Adrenal gland (tissue), 12 donors: ENCODE data around the gene SLC47A1. TPM values are rescaled to one million over a fixed set of nuclear protein-coding genes. Genes with fewer than 3 reads are reported as not detected.
A peak's percentile ranks its signal among the peaks of the same experiment; 100 is the strongest.

ENCODE experiments used
- DNase-seq, 7 donors: peaks; one replicate each; pipeline ENCODE4 v3.0.0-alpha.2; 2019 to 2020
- H3K27ac ChIP-seq, 5 donors: fragments of 200-600 bp; sonication (generic) in 4 of 5; 1 replicate in 3 of 5; 2 replicates in 2 of 5; pipeline versions ENCODE4 v1.5.1 to v1.8.0; 2016 to 2020; ENCODE audit warnings: mild to moderate bottlenecking in 1 of 5
- H3K27me3 ChIP-seq: fragments of 200-600 bp; 2 replicates; pipeline ENCODE4 v1.8.0; 2021
- H3K36me3 ChIP-seq, 2 donors: fragments of 200-600 bp; replicated peaks in 1 of 2; 1 replicate in 1 of 2; 2 replicates in 1 of 2; pipeline versions ENCODE4 v1.5.1 to v1.8.0; 2018 to 2022
- H3K4me1 ChIP-seq, 2 donors: fragments of 200-600 bp; replicated peaks in 1 of 2; 1 replicate in 1 of 2; 2 replicates in 1 of 2; pipeline versions ENCODE4 v1.5.1 to v1.8.0; 2018 to 2021
- H3K4me3 ChIP-seq, 4 donors: fragments of 200-600 bp; sonication (generic) in 3 of 4; one replicate each; pipeline ENCODE4 v1.5.1; 2016 to 2018
- H3K9me3 ChIP-seq, 3 donors: fragments of 200-600 bp; sonication (generic) in 1 of 3; replicated peaks in 1 of 3; 1 replicate in 2 of 3; 2 replicates in 1 of 3; pipeline versions ENCODE4 v1.5.1 to v1.8.0; 2016 to 2021
- POLR2A ChIP-seq, 2 donors: fragments of 450-650 bp; IDR thresholded peaks; one replicate each; pipeline ENCODE4 v1.6.1; 2017; ENCODE audit warnings: antibody characterized with exemption in 2 of 2, mild to moderate bottlenecking in 2 of 2, moderate library complexity in 1 of 2
- WGBS, 4 donors: extraction: QIAGEN DNeasy Blood & Tissue Kit in 2 of 4; methylation state at CpG; one replicate each; pipeline versions ENCODE4 v1.1.5 to v1.1.7; 2013 to 2017; 5-methylcytosine and 5-hydroxymethylcytosine counted together
- intact Hi-C, 2 donors: fragments of 100-400 bp; cut with DNase I; formaldehyde crosslinking; loops; one replicate each; pipeline versions ENCODE4 v1.14.1 to v1.15.0; 2022 to 2023
- polyA plus RNA-seq, 3 donors: library from polyadenylated mRNA; stranded (reverse); fragments of 200-250 nt in 2 of 3; fragments of 350-450 nt in 1 of 3; fragmentation: Illumina TruSeq in 1 of 3; extraction: RNeasy Lipid Tissue Mini Kit (QIAGEN cat#74804) in 1 of 3; gene quantifications; one replicate each; pipeline ENCODE4 v1.2.3, GENCODE V29; 2013 to 2014
- total RNA-seq, 9 donors: library from RNA; depleted of rRNA in 4 of 9; stranded (reverse); fragments of >200 nt in 4 of 9; fragments of 120-200 nt in 1 of 9; fragmentation: NEBNext Ultra II Directional in 1 of 9; extraction: Animal tissue kit (Norgen Biotek cat#: 25700) in 1 of 9; gene quantifications; one replicate each; pipeline versions ENCODE4 v1.1.0 to v1.2.4, GENCODE V29; 2013 to 2023
- TF ChIP-seq, protein P1 (sequence below), 6 experiments: fragments of 450-650 bp in 4 of 6; fragments of 200-600 bp in 2 of 6; sonication (generic) in 1 of 6; IDR thresholded peaks; 1 replicate in 5 of 6; 2 replicates in 1 of 6; pipeline versions ENCODE4 v1.5.1 to v1.8.0; 2016 to 2021; ENCODE audit warnings: antibody characterized with exemption in 6 of 6, mild to moderate bottlenecking in 2 of 6, moderate library complexity in 1 of 6
- donor health status: healthy with polysubstance abuse.
- donor health status: Bipolar disorder and iron deficiency.
- donor health status: DM: yes; HTN: yes; CAD: no.
- donor health status: DM: no; HTN: no; CAD: no.
- donor health status: DM: no; HTN: no; CAD: no.
- donor health status: DM: yes; HTN: yes; CAD: no.

SLC47A1 gene
- total and polyA plus RNA-seq, 12 donors, result 90.1 to 630 (median 166) TPM

GRCh38 chr17:19486351-19487023 lies 47.2 kb upstream of the SLC47A1 start:
- no peaks in the 10 kb centered on the region for H3K36me3 ChIP-seq
- H3K9me3 ChIP-seq, result no peaks in the 10 kb centered on the region
- no peak for DNase-seq
- H3K27ac ChIP-seq, result no peak overlapping the region
- TF ChIP-seq, protein P1, sequence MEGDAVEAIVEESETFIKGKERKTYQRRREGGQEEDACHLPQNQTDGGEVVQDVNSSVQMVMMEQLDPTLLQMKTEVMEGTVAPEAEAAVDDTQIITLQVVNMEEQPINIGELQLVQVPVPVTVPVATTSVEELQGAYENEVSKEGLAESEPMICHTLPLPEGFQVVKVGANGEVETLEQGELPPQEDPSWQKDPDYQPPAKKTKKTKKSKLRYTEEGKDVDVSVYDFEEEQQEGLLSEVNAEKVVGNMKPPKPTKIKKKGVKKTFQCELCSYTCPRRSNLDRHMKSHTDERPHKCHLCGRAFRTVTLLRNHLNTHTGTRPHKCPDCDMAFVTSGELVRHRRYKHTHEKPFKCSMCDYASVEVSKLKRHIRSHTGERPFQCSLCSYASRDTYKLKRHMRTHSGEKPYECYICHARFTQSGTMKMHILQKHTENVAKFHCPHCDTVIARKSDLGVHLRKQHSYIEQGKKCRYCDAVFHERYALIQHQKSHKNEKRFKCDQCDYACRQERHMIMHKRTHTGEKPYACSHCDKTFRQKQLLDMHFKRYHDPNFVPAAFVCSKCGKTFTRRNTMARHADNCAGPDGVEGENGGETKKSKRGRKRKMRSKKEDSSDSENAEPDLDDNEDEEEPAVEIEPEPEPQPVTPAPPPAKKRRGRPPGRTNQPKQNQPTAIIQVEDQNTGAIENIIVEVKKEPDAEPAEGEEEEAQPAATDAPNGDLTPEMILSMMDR (IDR thresholded peaks at IDR 0.05), result no peak
- TF ChIP-seq POLR2A (IDR thresholded peaks at IDR 0.05), result no peak
- no peak overlapping the region for H3K4me3 ChIP-seq
- WGBS, 4 donors, result 96 to 98% (median 97%) methylated on average over 13 of the region's 13 CpGs
- H3K4me1 ChIP-seq, result peaks cover 5 to 6% of the 10 kb centered on the region in 2 donors
- H3K27me3 ChIP-seq, result no peaks in the 10 kb centered on the region
- intact Hi-C loops, result no loop called here

DNA sequence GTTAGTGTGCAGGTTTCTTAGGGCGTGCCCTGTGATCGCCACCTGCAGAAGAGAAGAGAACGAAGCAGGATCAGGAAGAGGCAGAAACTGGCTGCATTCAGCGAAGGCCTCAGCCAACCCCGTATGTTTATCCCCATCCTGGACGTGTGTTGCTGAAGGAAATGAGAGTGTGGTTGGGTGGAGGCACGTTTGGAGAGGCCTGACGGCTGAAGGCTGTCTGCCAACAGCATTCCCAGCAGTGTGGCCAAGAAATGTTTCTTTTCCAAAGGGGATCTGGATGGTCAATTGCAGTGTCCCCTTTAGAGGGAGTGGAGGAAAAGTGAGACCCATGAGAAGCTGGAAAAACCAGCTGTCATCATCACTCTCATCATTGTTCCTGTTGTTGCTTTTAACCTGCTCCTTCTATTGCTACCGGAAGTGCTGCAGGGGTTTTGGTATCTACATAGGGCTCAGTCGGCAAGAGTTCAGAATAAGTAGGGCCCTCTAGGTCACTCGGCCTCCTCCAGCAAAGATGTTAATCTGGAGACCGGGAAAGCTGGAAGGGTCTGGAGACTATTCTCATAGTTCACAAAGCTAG lies 46.5 kb upstream of the SLC47A1 start:
- Histone ChIP-seq H3K9me3 (no peaks in the 10 kb centered on the region), H3K27me3 (no peaks in the 10 kb centered on the region), H3K4me1 (peaks cover 5 to 6% of the 10 kb centered on the region in 2 donors), H3K4me3 (no peak overlapping the region), H3K27ac (no peak overlapping the region), H3K36me3 (no peaks in the 10 kb centered on the region)
- TF ChIP-seq, protein P1 (IDR thresholded peaks at IDR 0.05), result no peak
- TF ChIP-seq POLR2A (IDR thresholded peaks at IDR 0.05), result no peak
- intact Hi-C loops, result no loop called here
- 65 to 86% (median 76%) methylated on average over 11 to 12 of the region's 12 CpGs for WGBS, 4 donors
- no peak for DNase-seq

GRCh38 chr17:19492141-19492540 lies 41.5 kb upstream of the SLC47A1 start:
- H3K27ac ChIP-seq, result no peak overlapping the region
- intact Hi-C loops, result no loop called here
- no peaks in the 10 kb centered on the region for H3K36me3 ChIP-seq
- 85 to 94% (median 91%) methylated on average over 5 of the region's 5 CpGs for WGBS, 4 donors
- no peaks in the 10 kb centered on the region for H3K4me1 ChIP-seq
- H3K27me3 ChIP-seq, result no peaks in the 10 kb centered on the region
- TF ChIP-seq POLR2A (IDR thresholded peaks at IDR 0.05), result no peak
- no peak overlapping the region for H3K4me3 ChIP-seq
- peak in 1 of 7 donors; percentile 11 for DNase-seq
- no peaks in the 10 kb centered on the region for H3K9me3 ChIP-seq

DNA sequence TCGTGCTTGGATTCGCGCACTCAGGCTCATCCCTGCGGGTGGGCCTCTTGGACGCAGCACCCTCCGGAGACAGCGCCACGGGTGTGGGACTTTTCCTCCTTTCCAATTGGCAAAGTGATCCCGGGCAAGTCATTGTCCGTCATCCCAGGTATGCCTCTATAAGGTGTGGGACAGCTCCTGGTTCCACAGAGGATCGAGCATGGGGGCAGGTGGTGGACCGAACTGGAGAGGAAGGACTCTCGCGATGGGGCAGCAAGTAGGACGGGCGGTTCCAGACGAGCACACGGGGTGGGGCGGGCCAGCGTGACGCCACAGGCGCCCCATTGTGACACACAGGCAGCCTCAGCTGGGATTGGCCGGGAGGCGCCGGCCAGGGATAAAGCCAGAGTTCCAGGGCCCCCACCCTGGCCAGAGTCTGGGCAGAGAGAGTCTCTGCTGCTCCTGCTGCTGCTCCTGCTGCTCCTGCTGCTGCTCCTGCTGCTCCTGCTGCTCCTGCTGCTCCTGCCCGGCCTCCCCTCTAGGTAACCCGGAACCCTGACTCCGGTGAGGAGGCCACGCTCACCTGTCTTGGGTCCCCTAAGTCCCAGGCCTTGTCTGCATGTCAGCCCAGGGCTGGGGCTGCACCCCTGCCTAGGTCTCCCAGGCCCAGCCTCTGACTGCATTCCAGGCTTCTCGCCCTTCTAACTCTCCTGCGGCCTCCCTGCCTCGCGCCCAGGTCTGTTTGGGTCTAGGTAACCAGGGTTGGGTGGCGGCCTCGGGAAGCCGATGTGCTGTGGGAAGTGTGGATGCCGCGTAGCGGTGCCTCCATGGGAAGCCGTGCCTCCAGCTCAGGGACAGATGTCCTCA lies 38.5 kb upstream of the SLC47A1 start:
- intact Hi-C loops, result no loop called here
- DNase-seq, result peak in 1 of 7 donors; percentile 42
- Histone ChIP-seq H3K27me3 (no peaks in the 10 kb centered on the region), H3K4me1 (no peaks in the 10 kb centered on the region), H3K36me3 (no peaks in the 10 kb centered on the region), H3K27ac (no peak overlapping the region), H3K9me3 (no peaks in the 10 kb centered on the region), H3K4me3 (no peak overlapping the region)
- TF ChIP-seq POLR2A (IDR thresholded peaks at IDR 0.05), result no peak
- TF ChIP-seq, protein P1 (IDR thresholded peaks at IDR 0.05), result no peak
- WGBS, 4 donors, result 91 to 94% (median 93%) methylated on average over 30 to 40 of the region's 40 CpGs
